GF-D8 (cell line): ENCODE data around the gene SCO2.

Experiments used
- DNase-seq: peaks from one replicate; lab custom pipeline; 2025; lab: John Stamatoyannopoulos, UW

The SCO2 gene

GRCh38 chr22:50498322-50498890, 27.0 kb downstream of the SCO2 start:
- DNase-seq = peak; percentile 8

GRCh38 chr22:50497093-50497492, 28.3 kb downstream of the SCO2 start:
- DNase-seq = no peak

- DNase-seq = peak; percentile 86
Measured at GRCh38 chr22:50490531-50491308, 34.7 kb downstream of the SCO2 start.

GRCh38 chr22:50489363-50490243, 35.8 kb downstream of the SCO2 start:
- no peak for DNase-seq

DNA sequence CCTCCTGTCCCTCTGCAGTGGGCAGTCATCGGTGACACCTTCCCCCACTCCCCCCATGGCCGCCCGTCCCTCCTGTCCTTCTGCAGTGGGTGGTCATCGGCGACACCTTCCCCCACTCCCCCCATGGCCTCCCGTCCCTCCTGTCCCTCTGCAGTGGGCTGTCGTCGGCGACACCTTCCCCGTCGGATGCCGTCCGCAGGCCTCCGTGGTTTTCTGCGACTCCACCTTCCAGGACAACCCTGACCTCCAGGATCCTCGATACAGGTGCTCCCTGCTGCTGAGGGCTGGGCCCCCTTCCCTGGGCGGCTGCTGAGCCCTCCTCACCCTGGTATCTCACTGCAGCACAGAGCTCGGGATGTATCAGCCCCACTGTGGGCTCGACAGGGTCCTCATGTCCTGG, 36.5 kb downstream of the SCO2 start:
- no peak for DNase-seq

GRCh38 chr22:50488006-50488677, 37.3 kb downstream of the SCO2 start:
- DNase-seq = no peak

DNA sequence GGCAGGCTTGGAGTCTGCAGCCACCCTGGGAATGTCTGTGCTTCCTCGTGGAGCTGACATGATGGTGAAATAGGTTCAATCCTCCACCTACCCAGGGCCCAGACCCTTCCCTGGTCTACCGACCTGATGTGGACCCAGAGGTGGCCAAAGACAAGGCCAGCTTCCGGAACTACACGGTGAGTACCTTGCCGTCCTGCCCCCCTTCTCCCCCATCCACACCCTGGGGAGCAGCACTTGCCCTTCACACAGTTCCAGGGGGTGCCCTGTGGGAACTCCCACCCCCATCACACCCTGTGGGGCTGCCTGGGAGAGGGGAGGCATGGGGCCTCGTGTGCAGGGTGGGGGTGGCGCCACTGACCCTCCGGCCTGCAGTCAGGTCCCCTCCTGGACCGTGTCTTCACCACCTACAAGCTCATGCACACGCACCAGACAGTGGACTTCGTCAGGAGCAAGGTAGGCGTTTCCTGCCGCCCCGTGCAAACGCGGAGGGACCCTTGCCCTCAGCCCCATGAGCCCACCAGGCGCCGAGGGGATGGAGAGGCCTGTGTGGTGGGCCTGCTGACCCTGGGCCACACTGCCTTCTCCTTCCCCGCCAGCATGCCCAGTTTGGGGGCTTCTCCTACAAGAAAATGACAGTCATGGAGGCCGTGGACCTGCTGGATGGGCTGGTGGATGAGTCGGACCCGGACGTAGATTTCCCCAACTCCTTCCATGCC, 38.0 kb downstream of the SCO2 start:
- no peak for DNase-seq

DNA sequence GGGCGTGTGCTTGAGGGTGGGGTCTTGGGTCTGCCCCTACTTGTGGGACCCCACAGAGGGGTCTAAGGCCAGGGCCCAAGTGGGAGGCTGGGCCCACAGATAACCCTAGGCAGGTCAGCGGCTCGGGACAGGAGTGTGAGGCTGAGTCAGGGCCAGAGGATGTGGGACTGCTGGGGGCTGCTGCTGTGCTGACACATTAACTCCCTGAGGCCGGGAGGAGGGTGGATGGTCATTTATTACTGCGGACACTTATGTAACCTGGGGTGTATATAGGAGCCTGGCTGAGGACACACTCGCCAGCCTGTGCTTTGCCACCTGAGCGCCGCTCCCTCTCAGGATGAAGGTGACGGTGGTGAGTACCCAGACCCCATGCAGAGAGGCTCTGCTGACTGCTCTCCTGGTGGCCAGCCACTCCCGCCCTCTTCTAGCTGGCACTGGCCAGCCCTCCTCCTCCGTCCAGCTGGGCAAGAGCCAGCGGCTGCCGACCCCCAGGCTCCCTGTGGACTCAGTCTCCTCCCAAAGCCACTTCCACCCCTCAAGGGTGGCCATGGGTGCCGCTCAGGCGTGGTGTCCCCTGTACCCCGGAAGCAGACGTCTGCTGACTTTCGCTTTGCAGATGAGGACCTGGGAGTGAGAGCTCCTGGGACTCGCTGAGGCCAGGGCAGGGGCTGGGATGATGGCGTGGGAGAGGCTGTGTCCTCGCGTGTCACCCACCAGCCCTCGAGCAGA, 38.7 kb downstream of the SCO2 start, which contains the start of gene MIOX:
Gene MIOX (plus strand): TSS at position 299 of the 729 bp plus-strand sequence. CDS start 39 bp downstream, at position 338.
- no peak for DNase-seq

DNA sequence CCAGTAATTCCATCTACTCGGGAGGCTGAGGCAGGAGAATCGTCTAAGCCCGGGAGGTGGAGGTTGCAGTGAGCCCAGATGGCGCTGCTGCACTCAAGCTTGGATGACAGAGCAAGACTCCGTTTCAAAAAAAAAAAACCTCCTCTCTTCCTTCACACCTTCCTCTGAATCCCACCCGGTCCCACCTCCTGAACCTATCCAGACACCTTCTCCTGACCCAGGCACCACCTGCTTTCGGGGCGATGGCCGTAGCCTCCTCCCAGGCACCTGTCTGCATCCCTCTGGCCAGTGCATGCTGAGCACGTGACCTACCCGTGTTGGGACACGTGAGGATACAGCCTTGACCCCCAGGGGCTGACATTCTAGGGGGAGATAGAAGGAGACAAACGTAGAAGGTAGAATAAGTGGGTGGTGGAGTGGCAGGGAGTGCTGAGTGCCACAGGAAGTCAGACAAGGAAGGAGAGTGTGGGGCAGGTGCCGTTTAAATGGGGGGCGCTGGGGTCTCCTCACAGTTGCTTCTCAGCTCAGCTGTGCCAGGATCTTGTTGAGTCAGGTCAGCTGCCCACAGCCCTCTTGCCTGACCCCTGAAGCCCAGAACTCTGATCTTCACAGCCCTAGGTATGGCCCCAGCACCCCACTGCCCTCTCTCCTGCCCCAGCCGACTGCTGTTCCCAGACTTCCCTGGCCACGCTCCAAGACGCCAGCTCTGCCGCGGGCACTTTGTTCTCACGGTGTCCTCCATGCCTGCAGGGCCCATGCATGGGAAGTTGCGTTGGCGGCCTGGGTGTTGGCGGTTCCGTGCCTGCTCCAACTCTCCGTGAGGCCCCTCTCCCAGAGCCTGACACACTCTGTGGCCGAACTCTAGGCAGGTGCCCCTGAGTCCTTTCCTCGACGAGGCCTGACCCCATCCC, 39.9 kb downstream of the SCO2 start:
- no peak for DNase-seq

DNA sequence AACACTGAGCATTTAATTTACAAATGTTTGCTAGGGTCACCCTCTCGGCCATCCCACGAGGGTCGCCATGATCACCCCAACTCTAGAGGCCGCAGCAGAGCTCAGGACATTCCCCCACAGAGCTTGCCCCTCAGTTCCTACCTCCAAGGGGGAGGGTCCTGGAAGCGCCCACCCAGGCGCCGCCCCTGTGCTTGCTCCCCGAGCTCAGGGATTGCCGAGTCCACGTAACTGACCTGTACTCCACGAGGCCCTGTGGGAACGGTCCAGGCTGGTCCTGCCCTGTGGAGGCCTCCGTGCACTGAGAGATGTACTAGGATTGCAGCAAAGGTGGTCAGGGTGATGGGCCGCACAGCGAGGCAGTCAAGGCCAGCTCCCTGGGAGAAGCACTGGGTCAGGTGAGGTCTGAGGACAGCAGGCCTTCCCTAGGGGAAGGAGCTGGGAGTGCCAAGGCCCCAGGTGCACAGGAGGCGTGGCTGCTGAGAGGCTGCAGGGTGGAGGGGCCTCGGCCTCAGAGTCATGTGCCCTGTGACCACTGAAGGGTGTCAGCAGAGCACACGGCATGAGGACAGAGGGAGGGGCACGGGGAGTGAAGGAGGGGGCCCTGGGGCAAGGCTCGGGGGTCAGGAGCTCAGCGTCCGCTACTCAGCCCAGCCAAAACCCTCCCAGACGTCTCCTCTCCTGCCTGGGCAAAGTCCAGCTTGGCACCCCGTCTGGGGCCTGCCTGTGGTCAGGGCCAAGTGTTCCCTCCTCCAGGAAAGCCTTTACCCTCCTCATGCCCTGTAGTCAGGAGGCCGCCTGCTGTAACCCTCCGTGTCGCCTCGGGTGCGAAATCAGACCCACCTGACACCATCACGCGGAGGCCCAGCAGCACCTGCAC, 41.2 kb downstream of the SCO2 start:
- no peak for DNase-seq

- DNase-seq = no peak
Measured at GRCh38 chr22:50483556-50483955, 41.8 kb downstream of the SCO2 start.

GRCh38 chr22:50483106-50483505, 42.3 kb downstream of the SCO2 start:
- no peak for DNase-seq

DNA sequence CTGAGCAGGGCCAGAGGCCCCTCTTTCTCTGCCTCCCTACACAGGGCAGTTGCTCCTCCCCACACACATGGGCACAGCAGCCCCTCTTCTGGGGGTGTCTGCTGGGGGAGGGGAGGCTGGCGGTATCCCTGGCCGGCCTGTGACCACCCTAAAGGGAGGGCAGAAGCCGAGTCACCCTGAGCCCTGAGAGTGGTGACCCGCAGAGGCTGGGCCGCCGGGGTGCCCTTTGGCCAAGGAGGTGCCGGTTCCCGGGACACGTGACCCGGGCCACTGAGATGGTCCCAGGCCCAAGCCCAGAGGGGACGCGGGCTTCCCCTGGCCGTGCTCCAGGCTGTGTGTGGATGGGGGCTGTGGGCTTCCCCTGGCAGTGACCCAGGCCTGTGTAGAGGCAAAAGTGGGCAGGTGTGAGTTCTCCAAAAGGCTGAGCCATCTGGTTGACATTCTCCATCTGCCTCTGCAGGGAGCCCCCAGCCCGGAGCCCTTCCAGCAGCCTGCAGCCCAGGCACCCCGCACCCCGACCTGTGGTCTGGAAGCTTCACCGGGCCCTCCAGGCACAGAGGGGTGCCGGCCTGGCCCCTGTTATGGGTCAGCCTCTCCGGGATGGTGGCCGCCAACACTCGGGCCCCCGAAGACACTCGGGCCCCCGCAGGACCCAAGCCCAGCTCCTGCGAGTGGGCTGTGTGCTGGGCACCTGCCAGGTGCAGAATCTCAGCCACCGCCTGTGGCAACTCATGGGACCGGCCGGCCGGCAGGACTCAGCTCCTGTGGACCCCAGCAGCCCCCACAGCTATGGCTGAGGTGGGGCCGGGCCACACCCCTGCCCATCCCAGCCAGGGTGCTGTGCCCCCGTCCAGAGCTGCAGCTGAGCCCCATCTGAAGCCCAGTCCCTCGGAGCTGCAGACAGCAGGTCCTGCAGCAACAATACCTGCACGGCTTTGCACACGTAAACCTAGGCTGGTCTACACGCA, 43.0 kb downstream of the SCO2 start:
- DNase-seq = no peak

GRCh38 chr22:50481440-50482106, 43.8 kb downstream of the SCO2 start, which contains the start of gene ADM2:
Gene ADM2 (plus strand): TSS chr22:50481543. CDS start chr22:50481848, 305 bp downstream.
- DNase-seq = no peak

DNA sequence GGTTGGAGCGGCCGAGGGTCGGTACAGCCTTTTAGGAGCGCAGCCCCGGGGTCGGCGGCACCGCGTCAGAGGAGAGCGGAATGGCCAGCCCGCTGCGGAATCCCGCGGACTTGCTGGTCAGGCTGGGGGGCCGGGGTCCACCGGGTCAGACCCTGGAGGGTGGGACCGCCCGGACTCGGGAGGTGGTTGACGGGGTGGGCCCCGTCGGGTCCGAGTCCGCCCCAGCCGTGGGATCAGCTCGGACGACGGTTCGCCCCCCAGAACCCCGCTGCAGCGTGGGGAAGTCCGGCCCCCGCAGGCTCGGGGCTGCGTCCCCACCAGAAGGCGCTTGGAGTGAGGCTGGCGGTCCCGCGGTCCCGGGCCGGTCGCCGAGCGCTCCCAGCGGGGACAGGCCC, 44.4 kb downstream of the SCO2 start:
- DNase-seq = no peak

DNA sequence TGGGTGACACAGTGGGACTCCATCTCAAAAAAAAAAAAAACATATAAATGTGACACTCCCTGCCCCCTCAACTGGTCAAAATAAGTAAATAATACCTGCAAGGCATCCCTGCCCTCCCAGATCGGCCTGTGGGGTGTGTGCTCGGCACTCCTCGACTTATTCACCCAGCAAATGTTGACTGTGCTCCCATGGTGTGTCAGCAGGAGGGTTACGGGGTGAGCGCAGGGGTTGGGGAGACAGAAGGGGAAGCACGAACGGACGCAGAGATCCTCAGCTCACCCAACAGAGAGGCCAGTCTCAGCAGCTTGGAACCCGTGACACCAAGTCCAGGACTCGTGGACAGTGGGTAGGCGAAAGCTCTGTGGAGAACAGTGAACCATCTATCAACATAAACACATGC, 45.7 kb downstream of the SCO2 start:
- DNase-seq = no peak

- DNase-seq = no peak
Measured at GRCh38 chr22:50477923-50478322, 47.5 kb downstream of the SCO2 start.
